Measurements from ENCODE around the gene PPP4R2. TPM values are rescaled to one million over a fixed set of nuclear protein-coding genes. Genes with fewer than 3 reads are reported as not detected.

Gene PPP4R2
- total RNA-seq, 2 experiments from 2014 or later, result 99.3 to 102 TPM

GRCh38 chr3:72969766-72970165 lies 26.8 kb upstream of the PPP4R2 start:
- no peak for DNase-seq
- Mint-ChIP-seq H3K36me3 (no peaks in the 10 kb centered on the region), H3K4me3 (no peak overlapping the region), H3K27me3 (no peaks in the 10 kb centered on the region), H3K27ac (no peak overlapping the region), H3K4me1 (peaks cover 24% of the 10 kb centered on the region), H3K9me3 (no peaks in the 10 kb centered on the region)

GRCh38 chr3:72970942-72971341 lies 25.7 kb upstream of the PPP4R2 start:
- DNase-seq, result no peak
- Mint-ChIP-seq H3K27ac (no peak overlapping the region), H3K4me3 (no peak overlapping the region), H3K36me3 (no peaks in the 10 kb centered on the region), H3K9me3 (no peaks in the 10 kb centered on the region), H3K27me3 (no peaks in the 10 kb centered on the region), H3K4me1 (peaks cover 12% of the 10 kb centered on the region)

GRCh38 chr3:72972706-72973030 lies 23.9 kb upstream of the PPP4R2 start:
- Mint-ChIP-seq H3K4me1 (peaks cover 13% of the 10 kb centered on the region), H3K27ac (no peak overlapping the region), H3K9me3 (no peaks in the 10 kb centered on the region), H3K4me3 (no peak overlapping the region), H3K36me3 (no peaks in the 10 kb centered on the region), H3K27me3 (no peaks in the 10 kb centered on the region)
- DNase-seq, result no peak

GRCh38 chr3:72973031-72973723 lies 23.4 kb upstream of the PPP4R2 start:
- no peak for DNase-seq
- Mint-ChIP-seq H3K4me3 (no peak overlapping the region), H3K4me1 (peaks cover 13% of the 10 kb centered on the region), H3K27me3 (no peaks in the 10 kb centered on the region), H3K27ac (no peak overlapping the region), H3K9me3 (no peaks in the 10 kb centered on the region), H3K36me3 (no peaks in the 10 kb centered on the region)

GRCh38 chr3:72973786-72974185 lies 22.8 kb upstream of the PPP4R2 start:
- no peak for DNase-seq
- H3K27me3 Mint-ChIP-seq, result no peaks in the 10 kb centered on the region
- no peaks in the 10 kb centered on the region for H3K36me3 Mint-ChIP-seq
- H3K27ac Mint-ChIP-seq, result no peak overlapping the region
- H3K4me3 Mint-ChIP-seq, result no peak overlapping the region
- peaks cover 13% of the 10 kb centered on the region for H3K4me1 Mint-ChIP-seq
- H3K9me3 Mint-ChIP-seq, result no peaks in the 10 kb centered on the region

- Mint-ChIP-seq H3K27ac (no peak overlapping the region), H3K9me3 (no peaks in the 10 kb centered on the region), H3K27me3 (peaks cover 8% of the 10 kb centered on the region), H3K4me3 (no peak overlapping the region), H3K4me1 (peaks cover 13% of the 10 kb centered on the region), H3K36me3 (no peaks in the 10 kb centered on the region)
- DNase-seq, result no peak
Observed at GRCh38 chr3:72974956-72975355, 21.7 kb upstream of the PPP4R2 start.

GRCh38 chr3:72976281-72976741 lies 20.3 kb upstream of the PPP4R2 start:
- no peaks in the 10 kb centered on the region for H3K9me3 Mint-ChIP-seq
- no peaks in the 10 kb centered on the region for H3K36me3 Mint-ChIP-seq
- no peak for DNase-seq
- no peak overlapping the region for H3K4me3 Mint-ChIP-seq
- peaks cover 10% of the 10 kb centered on the region for H3K27me3 Mint-ChIP-seq
- peaks cover 13% of the 10 kb centered on the region for H3K4me1 Mint-ChIP-seq
- no peak overlapping the region for H3K27ac Mint-ChIP-seq

- Mint-ChIP-seq H3K27ac (peak overlapping the region; percentile 51), H3K36me3 (no peaks in the 10 kb centered on the region), H3K9me3 (no peaks in the 10 kb centered on the region), H3K4me3 (no peak overlapping the region), H3K27me3 (peaks cover 10% of the 10 kb centered on the region), H3K4me1 (peaks cover 13% of the 10 kb centered on the region)
- no peak for DNase-seq
Observed at GRCh38 chr3:72977060-72977808, 19.4 kb upstream of the PPP4R2 start.

GRCh38 chr3:72982609-72983366 lies 13.8 kb upstream of the PPP4R2 start:
- peaks cover 6% of the 10 kb centered on the region for H3K9me3 Mint-ChIP-seq

GRCh38 chr3:72985576-72985975 lies 11.0 kb upstream of the PPP4R2 start:
- Mint-ChIP-seq H3K4me1 (no peaks in the 10 kb centered on the region), H3K9me3 (peaks cover 6% of the 10 kb centered on the region), H3K27ac (no peak overlapping the region), H3K27me3 (peaks cover 6% of the 10 kb centered on the region), H3K4me3 (no peak overlapping the region), H3K36me3 (peaks cover 3% of the 10 kb centered on the region)
- no peak for DNase-seq

More at GRCh38 chr3:72982609-72983366, 13.8 kb upstream of the PPP4R2 start:
- H3K4me1 Mint-ChIP-seq, result no peaks in the 10 kb centered on the region
- no peak overlapping the region for H3K4me3 Mint-ChIP-seq
- peaks cover 3% of the 10 kb centered on the region for H3K36me3 Mint-ChIP-seq
- no peak overlapping the region for H3K27ac Mint-ChIP-seq
- DNase-seq, result no peak
- H3K27me3 Mint-ChIP-seq, result peaks cover 16% of the 10 kb centered on the region

GRCh38 chr3:72990701-72991395 lies 5.8 kb upstream of the PPP4R2 start:
- DNase-seq, result no peak
- peaks cover 2% of the 10 kb centered on the region for H3K9me3 Mint-ChIP-seq
- H3K36me3 Mint-ChIP-seq, result peaks cover 3% of the 10 kb centered on the region
- no peak overlapping the region for H3K4me3 Mint-ChIP-seq
- no peak overlapping the region for H3K27ac Mint-ChIP-seq
- H3K27me3 Mint-ChIP-seq, result no peaks in the 10 kb centered on the region
- peaks cover 6% of the 10 kb centered on the region for H3K4me1 Mint-ChIP-seq

GRCh38 chr3:72991522-72991921 lies 5.1 kb upstream of the PPP4R2 start:
- DNase-seq, result no peak
- no peaks in the 10 kb centered on the region for H3K27me3 Mint-ChIP-seq
- H3K36me3 Mint-ChIP-seq, result no peaks in the 10 kb centered on the region
- no peak overlapping the region for H3K4me3 Mint-ChIP-seq
- no peak overlapping the region for H3K27ac Mint-ChIP-seq
- peaks cover 6% of the 10 kb centered on the region for H3K4me1 Mint-ChIP-seq
- H3K9me3 Mint-ChIP-seq, result no peaks in the 10 kb centered on the region

- H3K27me3 Mint-ChIP-seq, result no peaks in the 10 kb centered on the region
- H3K9me3 Mint-ChIP-seq, result no peaks in the 10 kb centered on the region
- no peak overlapping the region for H3K4me3 Mint-ChIP-seq
- DNase-seq, result no peak
- no peak overlapping the region for H3K27ac Mint-ChIP-seq
- peaks cover 6% of the 10 kb centered on the region for H3K36me3 Mint-ChIP-seq
- H3K4me1 Mint-ChIP-seq, result peaks cover 9% of the 10 kb centered on the region
Observed at GRCh38 chr3:72993391-72993790, 3.2 kb upstream of the PPP4R2 start.

- no peak for DNase-seq
- H3K4me3 Mint-ChIP-seq, result peak overlapping the region; percentile 34
- no peak overlapping the region for H3K27ac Mint-ChIP-seq
- no peaks in the 10 kb centered on the region for H3K27me3 Mint-ChIP-seq
- H3K9me3 Mint-ChIP-seq, result no peaks in the 10 kb centered on the region
- H3K4me1 Mint-ChIP-seq, result peaks cover 24% of the 10 kb centered on the region
- peaks cover 22% of the 10 kb centered on the region for H3K36me3 Mint-ChIP-seq
Observed at GRCh38 chr3:72995337-72995736, 1.3 kb upstream of the PPP4R2 start.

- Mint-ChIP-seq H3K36me3 (peaks cover 29% of the 10 kb centered on the region), H3K9me3 (no peaks in the 10 kb centered on the region), H3K27me3 (no peaks in the 10 kb centered on the region), H3K4me3 (peak overlapping the region; percentile 88), H3K4me1 (peaks cover 28% of the 10 kb centered on the region), H3K27ac (peak overlapping the region; percentile 95)
- no peak for DNase-seq
Observed at GRCh38 chr3:72996121-72996472, 514 bp upstream of the PPP4R2 start.

Data from activated naive CD8-positive, alpha-beta T cell treated with anti-CD3 and anti-CD28 coated beads for 36 hours (primary cell).